Activated CD8-positive, alpha-beta memory T cell treated with anti-CD3 and anti-CD28 coated beads for 48 hours (primary cell): Measurements from ENCODE around the gene CCDC88B.

Experiments used
- DNase-seq, 3 experiments: peaks; one replicate each; pipeline ENCODE4 v3.0.0-alpha.2; 2020; ENCODE audit warnings: low read depth in 2 of 3, low spot score in 2 of 3

The CCDC88B gene

DNA sequence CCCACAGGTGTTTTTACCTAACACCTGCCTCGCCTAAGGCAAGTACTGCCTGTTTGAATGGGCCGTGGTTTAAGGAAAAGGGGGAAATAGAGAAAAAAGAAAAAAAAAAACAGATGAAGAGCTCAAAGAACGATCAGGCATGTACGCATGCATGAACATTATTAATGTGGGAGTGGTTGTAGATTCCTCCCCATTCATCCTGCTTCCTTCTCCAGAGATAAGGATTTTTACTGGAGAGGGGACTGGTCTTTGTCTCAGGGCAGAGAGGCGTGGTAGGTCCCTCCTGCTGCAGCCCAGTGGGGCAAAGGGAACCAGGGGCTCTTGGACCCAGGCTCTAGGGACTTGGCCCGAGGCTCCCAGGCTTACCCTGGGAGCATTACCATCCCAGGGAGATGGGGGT lies 42.0 kb downstream of the CCDC88B start:
- DNase-seq, result no peak

DNA sequence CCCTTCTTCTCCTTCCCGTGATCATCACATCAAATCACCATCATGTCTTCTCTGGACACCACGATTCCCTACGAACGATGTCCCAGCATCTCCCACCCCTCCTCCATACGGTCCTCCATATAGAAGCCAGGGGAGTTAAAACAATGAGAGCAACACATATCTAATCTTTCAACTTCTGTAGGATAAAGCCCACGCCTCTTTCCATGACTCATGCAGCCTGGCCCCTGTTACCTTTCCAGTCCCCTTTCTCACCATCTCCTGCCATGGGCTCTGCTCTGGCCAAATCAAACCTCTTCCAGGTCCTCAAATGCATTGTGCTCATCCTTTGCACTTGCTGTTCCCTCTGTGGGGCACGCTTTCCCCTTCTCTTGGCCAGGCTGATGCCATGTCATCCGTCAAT lies 42.6 kb downstream of the CCDC88B start:
- no peak for DNase-seq

DNA sequence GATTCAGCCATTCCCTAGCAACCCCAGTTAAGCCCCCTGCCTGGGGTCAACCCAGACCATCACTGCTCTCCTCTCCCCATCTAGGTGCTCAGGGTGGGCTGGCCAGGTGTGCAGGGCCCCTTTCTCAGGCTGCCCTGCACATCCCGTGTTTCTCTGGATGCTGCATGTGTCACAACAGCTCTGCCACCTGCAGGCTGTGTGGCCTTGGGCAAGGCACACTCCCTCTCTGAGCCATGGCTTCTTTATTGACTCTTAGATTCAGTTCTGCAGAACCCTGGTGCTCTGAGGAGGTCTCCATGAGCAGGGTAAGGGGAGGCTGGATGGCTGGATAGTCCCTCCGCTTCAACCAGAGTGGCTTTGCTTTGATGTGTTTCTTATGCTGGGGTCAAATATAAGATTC lies 43.6 kb downstream of the CCDC88B start:
- DNase-seq, result no peak

DNA sequence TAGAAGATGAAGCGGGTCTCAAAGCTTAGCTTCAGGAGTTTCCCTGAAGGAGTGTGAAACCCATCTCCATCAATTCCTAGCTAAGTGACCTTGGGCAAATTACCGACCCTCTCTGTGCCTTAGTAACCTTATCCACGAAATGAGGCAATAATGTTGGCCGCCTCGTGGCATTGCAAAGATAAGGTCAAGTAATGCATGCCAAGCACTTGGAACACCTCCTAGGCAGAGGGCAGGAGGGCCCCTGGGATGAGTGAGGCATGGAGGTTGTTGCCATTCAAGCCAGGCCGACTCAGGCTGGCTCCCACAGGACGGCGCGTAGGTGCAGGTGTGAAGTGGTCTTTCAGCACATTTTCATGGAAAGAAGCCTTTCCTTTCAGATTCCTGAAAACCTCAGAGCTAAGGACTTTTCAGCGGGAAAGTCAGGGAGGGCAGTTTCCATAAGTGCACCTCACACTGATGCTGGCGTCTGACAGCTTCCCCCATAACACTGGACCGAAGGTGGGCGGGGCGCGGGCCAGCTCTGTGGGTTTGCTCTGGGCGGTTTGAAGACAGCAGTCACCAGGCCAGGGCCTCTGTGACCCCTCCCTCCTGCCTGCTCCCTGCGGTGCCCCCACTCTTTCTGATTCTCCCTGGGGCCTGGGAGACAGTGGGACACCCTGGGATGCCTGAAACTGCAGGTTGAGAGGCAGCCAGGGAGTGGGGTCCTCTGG lies 44.2 kb downstream of the CCDC88B start:
- no peak for DNase-seq

DNA sequence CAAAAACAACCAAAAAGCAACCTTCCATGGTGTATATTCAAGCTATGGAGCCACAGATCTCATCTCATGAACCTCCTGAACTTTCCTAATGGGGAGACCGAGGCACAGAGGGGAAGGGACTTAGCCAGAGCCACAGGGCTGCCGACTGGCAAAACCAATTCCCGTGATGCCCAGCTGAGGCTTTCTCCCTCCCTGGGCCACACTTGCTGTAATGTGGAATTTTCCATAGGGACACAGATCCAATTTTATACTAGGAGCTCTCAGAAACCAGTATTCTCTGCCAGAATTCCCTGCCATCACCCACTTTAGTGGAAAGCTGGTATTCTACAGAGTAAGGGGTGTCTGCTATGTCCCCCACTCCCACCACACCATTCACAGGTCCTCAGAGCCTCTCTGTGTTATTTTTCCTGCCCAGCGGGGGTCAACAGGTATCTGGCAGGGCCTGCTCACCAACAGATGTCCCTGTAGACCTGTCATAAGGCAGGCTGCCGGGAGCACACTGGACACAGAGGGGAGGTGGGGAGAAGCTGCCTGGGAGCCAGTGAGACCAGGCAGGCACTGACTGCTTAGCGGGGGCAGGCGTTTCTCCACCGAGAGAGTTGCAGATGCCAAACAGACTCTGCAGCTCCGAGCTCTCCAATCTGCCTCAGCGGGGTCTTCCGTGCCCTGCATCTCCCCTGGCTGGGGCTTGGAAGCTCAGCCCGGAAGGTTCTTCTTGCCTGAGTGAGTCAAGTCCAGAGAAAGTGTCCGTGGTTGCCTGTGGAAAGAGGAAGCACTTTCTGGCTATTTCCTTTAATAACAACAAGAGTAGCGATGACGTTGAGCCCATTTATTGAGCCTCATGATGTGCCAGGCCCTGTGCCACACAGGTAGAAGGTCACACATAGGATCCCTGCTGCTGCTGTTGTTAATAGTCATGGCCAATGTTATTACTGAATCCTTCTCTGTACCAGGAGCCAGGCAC lies 45.3 kb downstream of the CCDC88B start:
- DNase-seq, result no peak

DNA sequence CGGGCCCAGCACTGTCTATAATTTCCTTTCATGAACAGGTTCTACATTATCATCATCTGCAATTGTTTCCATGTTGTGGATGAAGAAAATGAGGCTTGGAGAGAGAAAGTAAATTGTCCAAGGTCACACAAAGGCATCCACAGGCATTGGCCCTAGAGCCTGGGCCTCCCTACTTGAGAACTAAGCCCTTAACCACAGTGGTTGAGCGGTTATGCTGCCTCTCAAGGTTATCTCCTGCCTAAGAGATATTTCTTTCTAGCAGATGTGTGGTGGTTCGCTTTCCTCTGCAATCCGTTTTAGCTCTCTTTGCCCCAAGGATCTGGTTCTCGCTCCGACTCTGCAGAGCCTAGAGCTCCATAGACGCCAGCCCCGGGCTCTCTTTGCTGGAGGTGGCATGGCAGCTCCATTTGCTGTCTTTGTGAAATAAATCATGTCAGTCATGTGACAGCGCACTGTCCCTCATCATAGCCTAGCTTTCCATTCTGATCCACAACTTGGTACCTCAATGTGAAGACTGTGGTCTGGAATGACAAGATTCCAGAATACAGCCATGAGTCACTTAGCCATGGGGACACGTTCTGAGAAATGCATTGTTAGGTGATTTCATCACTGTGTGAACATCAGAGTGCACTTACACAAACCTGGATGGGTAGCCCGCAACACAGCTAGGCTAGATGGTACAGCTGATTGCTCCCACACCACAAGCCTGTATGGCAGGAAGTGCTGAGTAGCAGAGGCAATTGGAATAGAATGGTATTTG lies 46.1 kb downstream of the CCDC88B start:
- no peak for DNase-seq

DNA sequence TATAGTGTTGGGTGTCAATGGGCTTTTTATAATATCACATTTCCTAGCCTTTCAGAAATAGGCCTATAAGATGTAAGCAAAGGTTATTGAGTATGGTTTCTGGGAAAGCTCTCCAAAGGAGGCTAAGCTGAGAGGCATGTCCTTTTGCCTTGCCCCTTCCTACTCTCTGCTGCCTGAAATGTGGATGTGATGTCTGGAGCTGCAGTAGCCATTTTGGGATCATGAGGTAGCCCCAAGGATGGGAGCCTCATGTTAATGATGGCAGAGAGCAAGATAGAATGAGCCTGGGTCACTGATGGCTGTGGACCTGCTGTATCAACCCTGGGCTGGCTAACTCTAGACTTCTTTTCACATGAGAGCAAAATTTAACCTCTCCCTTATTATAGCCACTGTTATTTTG lies 47.9 kb downstream of the CCDC88B start:
- no peak for DNase-seq

DNA sequence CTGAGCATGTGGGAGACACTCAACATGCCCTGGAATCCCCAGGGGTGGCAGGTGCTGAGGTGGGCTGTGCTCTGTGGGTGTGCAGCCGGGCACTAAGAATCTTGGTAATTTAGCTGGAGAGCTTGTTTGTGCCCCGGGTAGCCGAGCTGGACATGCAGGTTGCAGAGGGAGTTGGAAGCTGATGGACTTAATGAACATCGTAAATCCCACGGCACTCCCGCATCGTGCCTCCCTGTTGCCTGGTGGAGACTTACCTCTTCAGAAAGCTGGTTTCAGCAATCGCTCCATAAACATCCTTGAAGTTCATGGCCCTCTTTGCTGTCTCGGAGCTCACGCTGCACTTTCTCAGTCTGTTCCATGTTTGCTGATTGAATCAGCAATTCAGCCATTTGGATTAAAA lies 48.9 kb downstream of the CCDC88B start:
- DNase-seq, result no peak

DNA sequence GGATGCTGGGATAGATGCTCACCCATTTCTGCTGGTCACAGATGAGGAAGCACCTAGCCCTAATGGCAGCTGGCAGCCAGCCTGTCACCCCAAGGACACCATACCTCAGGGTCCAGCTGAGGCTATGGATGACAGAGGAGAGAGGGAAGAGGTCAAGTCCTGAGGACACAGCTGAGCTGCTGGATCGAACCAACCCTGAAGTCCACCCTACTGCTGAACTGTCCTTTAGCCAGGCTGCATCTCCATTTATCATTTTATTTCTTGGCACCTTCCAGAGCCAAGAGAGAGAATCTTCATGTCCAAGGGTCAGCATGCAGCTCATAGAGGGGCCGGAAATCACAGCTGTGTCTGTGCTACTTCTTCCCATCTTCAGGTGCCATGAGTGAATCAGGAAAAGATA lies 49.8 kb downstream of the CCDC88B start:
- no peak for DNase-seq

DNA sequence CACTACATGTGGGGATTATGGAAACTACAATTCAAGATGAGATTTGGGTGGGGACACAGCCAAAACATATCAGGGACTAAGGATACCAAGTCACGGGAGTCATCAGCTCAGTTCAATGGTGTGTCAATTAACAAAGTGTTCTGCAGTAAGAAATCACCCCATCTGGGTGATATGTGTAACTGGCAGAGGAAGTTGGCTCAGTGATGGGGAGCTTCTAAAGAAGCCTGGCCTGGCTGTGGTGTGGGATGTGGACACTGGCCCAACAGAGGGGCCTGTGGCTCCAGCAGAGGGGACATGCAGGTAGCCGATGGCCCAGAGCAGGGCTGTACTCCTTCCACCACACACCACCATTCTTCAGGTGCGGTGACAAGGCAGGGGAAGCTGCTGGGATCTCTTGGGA lies 50.6 kb downstream of the CCDC88B start:
- DNase-seq, result no peak

DNA sequence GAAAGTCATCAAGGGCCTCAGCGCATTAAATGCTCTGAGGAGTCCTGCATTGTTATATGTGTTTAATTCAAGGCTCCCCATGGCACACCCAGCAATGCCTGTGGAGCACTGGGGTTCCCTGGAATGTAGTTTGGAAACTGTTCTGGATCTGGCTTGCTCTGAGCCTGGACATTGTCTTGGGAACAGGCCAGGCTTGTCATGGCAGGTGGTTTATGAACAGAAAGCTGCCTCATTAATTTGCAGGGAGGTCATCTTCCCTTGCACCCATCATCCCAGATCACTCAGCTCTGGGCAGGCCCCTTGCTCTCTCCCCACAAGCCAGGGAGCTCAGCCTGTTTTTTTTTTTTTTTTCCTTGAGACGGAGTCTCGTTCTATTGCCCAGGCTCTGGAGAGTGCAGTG lies 51.8 kb downstream of the CCDC88B start:
- no peak for DNase-seq

DNA sequence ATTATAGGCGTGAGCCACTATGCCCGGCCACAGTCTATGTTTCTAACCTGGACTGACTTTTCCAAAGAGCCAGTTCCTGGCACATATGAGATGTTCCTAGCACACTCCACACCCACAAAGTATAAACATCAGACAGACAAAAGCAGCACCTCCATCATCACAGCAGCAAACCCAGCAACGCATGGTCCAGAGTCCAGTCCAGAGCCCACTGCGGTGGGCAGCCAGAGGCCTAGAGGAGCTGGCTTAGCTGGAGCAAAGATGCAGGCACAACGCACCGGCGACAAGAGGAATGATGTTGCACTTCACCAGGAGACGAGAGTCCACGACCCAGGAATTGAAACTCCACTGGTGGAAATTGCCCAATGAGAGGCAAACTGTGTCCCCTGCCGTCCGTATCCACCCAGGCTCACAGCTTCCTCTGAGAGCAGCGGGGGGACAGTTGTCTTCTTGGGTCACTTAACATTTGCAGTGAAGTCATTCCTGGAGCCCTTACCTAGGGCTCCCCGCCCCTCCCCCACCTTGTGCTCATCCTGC lies 55.6 kb downstream of the CCDC88B start:
- DNase-seq, result no peak

DNA sequence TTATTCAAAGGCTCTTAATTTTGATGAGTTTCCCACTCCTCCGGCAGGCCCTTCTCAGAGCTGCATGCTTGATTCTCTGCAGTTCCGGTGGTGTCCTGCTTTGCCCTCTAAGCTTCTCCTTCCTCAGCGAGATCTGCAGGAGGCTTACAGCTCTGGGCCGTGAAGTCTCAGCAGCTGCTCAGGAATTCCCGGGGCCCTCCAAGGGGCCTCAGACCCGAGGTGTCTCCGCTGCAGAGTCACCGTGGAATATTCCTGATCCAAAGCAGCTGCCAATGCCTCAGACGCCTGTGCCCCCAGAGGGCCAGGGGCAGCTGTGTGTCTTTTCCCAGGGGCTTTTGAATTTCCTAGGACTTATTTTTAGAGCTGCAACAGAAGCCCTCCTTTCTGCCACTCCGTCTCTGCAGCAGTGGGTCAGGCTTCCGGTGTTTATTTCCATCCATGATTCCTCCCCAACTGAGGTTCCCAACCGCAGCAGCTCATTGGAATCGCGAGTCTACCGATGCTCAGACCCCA lies 56.1 kb downstream of the CCDC88B start:
- DNase-seq, result no peak

DNA sequence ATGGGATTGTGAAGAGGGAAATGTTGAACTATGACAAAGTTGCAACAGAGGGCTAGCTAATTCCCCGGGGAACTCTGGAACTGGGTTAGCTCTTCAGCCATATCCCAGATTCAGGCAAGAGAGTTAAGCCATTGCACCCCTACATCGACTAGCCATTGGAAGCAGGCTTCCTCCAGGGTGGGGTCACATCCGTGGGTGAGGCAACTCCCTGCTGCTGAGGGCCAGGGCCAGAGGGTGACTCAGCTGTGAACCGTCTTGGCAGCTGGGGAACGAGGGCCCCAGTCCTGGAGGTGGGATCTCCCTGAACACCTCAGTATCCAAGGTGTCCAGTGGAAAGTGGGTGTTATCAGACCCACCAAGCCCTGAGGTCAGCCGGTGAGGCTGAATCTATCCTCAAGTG lies 60.1 kb downstream of the CCDC88B start:
- DNase-seq, result no peak

DNA sequence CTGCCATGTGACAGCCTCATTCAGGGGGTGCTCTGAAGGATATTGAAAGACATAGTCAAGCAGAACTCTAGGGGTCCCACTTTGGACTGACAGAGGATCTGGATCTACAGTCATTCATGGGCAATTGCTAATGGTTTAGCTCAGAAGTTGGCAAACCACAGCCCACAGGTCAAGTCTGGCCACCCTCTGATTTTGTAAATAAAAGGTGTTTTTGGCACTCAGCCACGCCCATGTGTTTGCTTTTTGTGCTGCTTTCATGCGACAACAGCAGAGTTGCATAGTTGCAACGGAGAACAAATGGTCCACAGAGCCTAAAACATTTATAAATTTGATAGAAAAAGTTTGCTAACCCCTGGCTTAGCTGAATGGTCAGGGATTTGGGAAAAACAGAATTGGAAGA lies 60.7 kb downstream of the CCDC88B start:
- DNase-seq, result no peak

DNA sequence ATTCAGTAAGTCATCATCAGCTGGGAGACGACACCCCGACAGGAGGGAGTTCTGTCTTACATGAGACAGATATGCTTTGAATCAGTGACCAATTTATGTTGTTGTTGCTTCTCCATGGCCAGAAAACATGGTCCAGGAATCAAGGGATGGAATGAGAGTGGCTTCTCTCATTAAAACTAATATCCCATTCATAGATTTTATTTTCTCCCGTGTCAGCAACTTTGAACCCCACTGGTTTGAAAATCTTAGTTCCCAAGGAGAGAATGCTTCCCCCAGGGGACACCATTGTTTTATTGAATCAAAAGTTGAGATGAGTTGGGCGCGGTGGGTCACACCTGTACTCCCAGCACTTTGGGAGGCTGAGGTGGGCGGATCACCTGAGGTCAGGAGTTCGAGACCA lies 61.8 kb downstream of the CCDC88B start:
- no peak for DNase-seq

DNA sequence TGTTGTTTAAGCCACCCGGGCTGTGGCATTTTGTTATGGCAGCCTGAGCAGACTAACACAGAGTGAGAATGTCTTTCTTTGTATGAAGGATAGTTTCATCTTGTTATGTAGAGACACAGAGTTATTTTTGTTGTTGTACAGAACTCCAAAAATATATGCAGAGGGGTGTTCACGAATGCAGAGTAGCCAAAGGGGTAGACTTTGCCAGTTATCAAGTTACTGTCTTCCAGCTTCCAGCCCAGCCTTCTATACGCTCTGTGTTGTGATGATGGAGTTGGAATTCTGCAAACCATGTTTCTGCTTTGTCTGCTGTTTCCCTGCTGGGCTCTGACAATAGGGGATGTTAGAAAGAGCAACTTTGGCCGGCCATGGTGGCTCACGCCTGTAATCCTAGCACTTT lies 63.1 kb downstream of the CCDC88B start:
- no peak for DNase-seq

DNA sequence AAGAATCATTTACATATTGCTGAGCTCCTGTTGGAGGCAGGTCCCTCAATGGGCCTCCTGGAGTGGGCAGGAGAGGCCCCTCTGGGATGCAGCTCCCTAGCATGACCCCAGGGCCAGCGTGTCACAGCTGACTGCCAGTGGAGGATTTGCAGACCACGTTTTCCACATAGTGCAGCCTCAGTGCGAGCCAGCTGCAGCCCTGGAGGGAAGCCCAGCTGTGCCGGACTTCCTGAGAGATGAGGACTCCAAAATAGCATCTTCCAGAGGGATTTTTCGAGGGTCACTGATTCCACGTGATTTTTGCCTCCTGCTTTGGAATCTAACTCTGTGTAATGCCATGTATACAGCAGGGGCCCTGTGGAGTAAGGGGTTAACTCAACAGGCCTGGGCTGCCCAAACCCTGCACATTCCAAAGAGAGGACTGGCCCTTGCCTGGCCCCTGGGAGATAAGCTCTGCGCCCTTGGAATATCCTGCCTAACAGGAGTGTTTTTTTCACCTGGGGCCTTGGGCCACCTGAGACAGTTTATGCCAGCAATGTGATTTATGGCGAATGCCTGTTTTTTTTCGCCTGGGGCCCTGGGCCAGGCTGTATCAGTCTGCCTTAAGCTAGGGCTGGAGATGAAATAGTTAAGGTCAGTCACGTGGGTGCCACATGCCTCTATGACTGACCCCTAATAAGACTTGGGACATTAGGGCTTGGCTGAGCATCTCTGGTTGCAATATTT lies 66.4 kb downstream of the CCDC88B start:
- DNase-seq, result no peak
